ENCODE measurements around the gene RNF208.
"Not testable (repeated sequence)": the region's sequence is repeated elsewhere in the genome, so short reads cannot be mapped to it uniquely, and the experiment has no call there.

The RNF208 gene

GRCh38 chr9:137252555-137253506, 30.8 kb upstream of the RNF208 start:
- no peak for DNase-seq

GRCh38 chr9:137251490-137252268, 29.6 kb upstream of the RNF208 start:
- DNase-seq, result no peak

GRCh38 chr9:137251194-137251461, 29.1 kb upstream of the RNF208 start, which contains the start of gene STPG3:
STPG3 (plus strand) TSS chr9:137251286; CDS start chr9:137251287, 1 bp downstream.
- DNase-seq, result no peak

GRCh38 chr9:137250329-137251193, 28.5 kb upstream of the RNF208 start:
- no peak for DNase-seq

DNA sequence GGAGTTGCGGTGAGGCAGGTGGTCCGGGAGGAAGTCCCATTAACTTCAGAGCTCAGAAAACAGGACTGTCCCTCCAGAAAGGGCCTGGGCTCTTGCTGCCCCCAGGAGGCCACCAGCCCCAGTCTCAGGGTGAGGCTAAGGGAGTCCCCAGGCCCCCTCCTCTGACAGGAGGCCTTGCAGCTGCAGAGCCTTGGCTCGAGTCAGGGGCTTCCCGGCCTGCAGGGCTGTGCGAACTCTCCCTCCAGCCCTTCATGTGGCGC, 25.8 kb upstream of the RNF208 start:
- DNase-seq, result no peak

DNA sequence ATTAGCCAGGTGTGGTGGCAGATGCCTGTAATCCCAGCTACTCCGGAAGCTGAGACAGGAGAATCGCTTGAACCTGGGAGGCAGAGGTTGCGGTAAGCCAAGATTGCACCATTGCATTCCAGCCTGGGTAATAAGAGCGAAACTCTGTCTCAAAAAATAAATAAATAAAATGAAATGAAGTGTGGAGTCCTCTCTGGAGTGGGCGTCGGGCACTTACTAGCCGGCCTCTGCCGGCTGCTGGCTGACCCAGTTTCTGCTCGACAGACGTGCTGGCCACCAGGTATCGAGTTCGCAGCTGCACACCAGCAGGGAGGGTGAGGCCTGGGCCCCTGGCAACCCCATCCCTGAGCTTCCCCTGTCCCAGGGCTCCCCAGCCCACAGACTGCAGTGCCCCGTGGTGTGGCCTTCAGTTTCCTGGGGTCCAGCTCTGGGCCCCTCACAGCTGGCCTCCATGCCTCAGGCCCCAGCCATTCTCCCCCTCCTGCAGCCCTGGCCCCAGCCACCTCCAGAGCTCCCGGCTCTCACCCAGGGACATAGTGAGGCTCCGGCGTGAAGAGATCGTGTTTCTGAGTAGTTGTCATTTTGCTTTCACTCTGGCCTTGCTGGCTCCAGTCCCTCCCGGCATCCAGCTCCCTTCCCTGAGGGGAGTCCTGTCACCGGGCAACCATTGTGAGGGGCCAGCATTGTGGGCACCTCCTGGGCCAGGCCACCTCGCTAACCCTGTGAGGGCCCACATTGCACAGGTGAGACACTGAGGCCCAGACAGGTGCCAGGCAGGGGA, 25.3 kb upstream of the RNF208 start:
- DNase-seq, result no peak

DNA sequence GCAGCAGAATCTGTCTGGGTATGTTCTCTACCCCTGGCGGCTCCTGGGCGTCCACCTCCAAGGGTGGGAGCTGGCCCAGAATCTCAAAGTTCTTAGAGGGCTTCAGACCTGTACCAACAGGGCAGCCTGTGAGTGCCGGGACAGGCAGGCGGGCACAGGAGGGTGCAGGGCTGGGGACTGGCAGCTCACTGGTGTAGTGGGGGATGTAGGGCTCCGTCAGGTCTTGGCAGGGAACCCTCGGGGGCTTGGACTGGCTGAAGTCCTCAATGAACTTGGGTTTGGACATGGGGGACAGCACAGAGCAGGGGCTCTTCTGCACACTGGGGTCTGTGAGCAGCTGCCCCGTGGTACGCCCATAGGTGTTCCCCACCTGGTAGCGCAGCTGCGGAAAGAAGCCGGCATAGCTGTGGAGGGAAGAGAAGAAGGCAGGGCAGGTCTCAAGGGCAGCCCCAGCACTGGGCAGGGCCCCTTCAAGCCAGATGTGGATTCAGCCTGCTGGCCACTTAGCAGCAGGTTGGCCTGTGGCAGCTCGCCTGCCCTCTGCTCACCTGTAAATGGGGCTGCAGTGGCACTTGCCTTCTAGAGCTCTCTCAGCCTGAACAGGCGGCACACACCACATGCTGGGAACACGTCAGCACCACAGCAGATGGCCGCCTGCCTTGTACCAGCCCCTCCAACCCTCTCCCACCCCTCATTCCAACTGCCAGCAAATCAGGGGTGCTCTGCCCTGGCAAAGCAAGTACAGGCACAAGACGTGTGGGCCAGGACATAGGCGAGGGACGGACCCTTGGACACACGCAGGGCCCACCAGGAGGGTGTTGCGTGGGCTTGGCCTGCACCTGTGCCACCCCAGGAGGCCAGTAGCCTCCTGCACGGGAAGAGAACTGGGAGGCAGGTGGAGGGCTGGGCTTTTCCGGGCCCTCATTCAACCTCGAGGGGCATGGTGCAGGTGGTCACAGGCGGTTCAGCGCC, 23.7 kb upstream of the RNF208 start:
- DNase-seq, result no peak

- DNase-seq, result no peak
These were observed 22.7 kb upstream of the RNF208 start for GRCh38 chr9:137244486-137245449.

DNA sequence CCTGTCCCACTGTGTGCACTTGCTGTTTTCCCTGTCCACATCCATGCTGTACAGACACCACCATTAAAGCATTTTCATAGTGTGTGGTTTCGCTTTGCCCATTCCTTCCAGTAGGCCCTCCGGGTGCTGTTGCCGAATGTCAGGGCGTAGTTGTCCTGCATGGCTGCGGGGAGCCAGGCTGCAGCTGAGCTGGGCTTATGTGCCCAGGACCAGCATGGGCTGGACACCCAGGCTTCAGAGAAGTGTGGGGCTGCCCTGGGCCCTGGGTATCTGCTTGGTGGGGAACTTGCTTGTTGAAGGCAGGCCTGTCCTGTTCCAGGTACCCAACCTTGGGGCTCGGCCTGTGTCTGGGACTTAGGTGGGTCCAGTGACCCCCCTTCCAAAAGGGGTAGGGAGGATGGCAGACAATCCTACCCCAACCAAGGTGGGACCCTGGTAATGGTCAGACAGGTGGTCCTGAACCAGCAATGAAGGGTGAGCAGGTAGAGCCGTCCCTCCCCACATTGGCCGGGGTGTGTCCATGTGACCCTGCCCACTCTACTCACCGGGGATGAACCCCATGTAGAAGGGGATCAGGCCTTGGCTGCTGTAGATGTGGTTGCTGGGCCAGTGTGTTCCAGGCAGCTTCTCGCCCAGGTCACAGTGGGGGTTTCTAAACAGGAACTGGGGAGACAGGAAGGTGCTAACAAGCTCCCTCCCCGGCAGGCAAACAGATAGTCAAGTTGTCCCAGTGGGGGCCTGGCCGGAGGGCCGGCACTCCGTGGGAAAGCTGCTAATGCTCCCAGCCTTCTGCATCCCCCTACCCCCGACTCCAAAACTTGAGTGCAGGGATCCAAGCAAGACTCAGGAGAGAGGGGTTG, 21.8 kb upstream of the RNF208 start:
- DNase-seq, result no peak

GRCh38 chr9:137243266-137243625, 21.2 kb upstream of the RNF208 start:
- not testable (repeated sequence) for DNase-seq

DNA sequence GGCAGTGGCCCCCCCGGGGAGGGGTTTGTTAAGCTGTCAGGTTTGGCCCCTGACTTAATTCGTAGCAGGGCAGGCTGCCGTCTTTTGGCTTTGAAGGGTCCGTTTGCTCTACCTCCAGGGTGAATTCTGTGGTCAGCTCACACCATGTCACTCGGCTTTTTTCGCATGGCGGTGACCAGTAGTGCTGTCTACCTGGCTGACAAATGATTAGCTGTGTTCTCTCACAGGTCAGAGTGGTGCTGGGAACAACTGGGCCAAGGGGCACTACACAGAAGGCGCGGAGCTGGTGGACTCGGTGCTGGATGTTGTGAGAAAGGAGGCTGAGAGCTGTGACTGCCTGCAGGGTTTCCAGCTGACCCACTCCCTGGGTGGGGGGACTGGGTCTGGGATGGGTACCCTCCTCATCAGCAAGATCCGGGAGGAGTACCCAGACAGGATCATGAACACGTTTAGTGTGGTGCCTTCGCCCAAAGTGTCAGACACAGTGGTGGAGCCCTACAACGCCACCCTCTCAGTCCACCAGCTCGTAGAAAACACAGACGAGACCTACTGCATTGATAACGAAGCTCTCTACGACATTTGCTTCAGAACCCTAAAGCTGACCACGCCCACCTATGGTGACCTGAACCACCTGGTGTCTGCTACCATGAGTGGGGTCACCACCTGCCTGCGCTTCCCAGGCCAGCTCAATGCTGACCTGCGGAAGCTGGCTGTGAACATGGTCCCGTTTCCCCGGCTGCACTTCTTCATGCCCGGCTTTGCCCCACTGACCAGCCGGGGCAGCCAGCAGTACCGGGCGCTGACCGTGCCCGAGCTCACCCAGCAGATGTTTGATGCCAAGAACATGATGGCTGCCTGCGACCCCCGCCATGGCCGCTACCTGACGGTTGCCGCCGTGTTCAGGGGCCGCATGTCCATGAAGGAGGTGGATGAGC, 20.5 kb upstream of the RNF208 start:
- no peak for DNase-seq

DNA sequence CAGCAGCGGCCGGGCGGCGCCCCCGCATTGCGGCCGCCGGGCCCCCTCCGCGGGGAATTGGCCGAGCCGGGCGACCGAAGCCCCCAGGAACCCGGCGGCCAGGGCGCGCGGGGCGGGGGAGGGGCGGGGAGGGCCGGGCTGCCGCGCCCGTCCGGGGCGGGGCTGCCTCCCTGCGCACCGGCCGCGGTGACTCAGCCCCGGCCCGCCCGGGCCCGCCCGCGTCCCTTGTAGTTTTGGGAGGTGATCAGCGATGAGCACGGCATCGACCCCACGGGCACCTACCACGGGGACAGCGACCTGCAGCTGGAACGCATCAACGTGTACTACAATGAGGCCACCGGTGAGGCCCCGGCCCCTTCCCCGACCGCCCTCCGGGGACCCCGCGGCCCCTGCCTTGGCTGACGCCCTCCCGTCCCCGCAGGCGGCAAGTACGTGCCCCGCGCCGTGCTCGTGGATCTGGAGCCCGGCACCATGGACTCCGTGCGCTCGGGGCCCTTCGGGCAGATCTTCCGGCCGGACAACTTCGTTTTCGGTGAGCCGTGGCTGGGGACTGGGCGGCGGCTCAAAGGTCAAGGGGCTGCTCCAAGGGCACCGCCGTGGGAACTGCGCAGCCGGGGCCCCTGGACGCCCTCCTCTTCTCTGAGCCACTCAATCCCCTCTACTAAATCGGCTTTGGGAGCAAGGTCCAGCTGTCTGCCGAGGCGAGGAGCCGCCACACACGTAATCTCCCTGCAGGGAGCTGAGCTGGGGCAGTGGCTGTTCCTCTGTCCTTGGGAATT, 19.6 kb upstream of the RNF208 start:
- no peak for DNase-seq

DNA sequence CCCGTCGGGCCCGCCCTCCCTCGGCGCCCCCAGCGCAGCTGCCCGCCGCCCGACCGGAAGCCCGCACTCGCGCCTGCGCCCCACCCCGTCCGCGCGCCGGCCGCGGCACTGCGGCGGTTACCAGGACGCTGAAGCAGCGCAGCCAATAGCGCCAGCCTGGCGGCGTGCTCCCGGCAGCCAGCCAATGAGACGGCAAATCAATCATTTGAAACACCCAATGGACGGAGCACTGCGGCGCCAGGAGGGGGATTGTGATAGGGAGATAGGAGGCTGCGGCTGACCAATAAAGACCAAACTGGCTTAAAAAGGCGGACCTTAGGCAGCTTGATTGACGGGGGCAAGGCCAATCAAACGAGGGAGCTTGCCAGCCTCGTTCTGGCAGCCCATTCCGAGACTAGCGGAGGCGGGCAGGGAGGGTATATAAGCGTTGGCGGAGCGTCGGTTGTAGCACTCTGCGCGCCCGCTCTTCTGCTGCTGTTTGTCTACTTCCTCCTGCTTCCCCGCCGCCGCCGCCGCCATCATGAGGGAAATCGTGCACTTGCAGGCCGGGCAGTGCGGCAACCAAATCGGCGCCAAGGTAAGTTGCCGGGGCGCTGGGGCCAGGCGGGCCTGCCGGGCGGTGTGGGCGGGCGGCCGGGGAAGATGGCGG, 18.9 kb upstream of the RNF208 start, which contains the start of gene TUBB4B:
Gene TUBB4B, plus strand, starts transcription at position 447 of the 649 bp plus-strand sequence. Its CDS starts 74 bp downstream, at position 521.
- DNase-seq, result peak; percentile 98

GRCh38 chr9:137240318-137240840, 18.3 kb upstream of the RNF208 start:
- DNase-seq, result no peak

GRCh38 chr9:137239541-137240200, 17.6 kb upstream of the RNF208 start:
- DNase-seq, result not testable (repeated sequence)
